ENCODE data around the gene CDKN2A.

DNA sequence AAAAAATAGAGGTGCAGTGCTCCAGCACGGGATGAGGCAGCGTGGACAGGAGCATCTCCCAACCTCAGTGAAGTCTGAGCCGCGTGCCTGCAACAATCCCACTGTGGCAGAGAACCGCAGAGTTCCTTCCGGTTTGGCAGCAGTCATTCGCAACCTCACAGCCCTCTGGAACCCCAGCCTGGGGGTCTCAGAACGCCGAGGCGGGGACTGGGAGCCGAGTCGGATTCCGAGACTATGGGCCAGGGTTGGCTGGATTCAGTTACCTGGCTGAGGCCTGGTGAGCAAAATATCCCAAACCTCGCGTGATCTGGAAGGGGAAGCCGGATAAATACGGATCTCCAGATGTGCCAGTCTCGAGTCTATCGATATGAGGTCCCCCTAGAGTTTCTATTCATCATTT lies 27.0 kb downstream of the CDKN2A start:
- TF ChIP-seq, protein P1, sequence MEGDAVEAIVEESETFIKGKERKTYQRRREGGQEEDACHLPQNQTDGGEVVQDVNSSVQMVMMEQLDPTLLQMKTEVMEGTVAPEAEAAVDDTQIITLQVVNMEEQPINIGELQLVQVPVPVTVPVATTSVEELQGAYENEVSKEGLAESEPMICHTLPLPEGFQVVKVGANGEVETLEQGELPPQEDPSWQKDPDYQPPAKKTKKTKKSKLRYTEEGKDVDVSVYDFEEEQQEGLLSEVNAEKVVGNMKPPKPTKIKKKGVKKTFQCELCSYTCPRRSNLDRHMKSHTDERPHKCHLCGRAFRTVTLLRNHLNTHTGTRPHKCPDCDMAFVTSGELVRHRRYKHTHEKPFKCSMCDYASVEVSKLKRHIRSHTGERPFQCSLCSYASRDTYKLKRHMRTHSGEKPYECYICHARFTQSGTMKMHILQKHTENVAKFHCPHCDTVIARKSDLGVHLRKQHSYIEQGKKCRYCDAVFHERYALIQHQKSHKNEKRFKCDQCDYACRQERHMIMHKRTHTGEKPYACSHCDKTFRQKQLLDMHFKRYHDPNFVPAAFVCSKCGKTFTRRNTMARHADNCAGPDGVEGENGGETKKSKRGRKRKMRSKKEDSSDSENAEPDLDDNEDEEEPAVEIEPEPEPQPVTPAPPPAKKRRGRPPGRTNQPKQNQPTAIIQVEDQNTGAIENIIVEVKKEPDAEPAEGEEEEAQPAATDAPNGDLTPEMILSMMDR (conservative IDR thresholded peaks at IDR 0.05): no peak
- no peak for TF ChIP-seq EZH2 (IDR thresholded peaks at IDR 0.05; ENCODE audit: low read depth)
